Astrocyte of the spinal cord (primary cell): Measurements from ENCODE around the gene DFFB.

Experiments used
- DNase-seq: peaks from one replicate; pipeline ENCODE4 v3.0.0; 2011; ENCODE audit warnings: low read depth, low spot score
- H3K4me3 ChIP-seq: 2 replicates; pipeline ENCODE4 v1.5.1; 2011; ENCODE audit warnings: low read depth, mild to moderate bottlenecking, low read length, moderate library complexity
- CTCF ChIP-seq: IDR thresholded peaks from 2 replicates; pipeline ENCODE4 v1.5.1; 2012; ENCODE audit warnings: low read depth, mild to moderate bottlenecking, low read length, inconsistent platforms
- in situ Hi-C: cut with HindIII; loops from 2 replicates; pipeline ENCODE4 v1.10.0; 2017; ENCODE audit warnings: low sequenced_read_pairs

The DFFB gene

DNA sequence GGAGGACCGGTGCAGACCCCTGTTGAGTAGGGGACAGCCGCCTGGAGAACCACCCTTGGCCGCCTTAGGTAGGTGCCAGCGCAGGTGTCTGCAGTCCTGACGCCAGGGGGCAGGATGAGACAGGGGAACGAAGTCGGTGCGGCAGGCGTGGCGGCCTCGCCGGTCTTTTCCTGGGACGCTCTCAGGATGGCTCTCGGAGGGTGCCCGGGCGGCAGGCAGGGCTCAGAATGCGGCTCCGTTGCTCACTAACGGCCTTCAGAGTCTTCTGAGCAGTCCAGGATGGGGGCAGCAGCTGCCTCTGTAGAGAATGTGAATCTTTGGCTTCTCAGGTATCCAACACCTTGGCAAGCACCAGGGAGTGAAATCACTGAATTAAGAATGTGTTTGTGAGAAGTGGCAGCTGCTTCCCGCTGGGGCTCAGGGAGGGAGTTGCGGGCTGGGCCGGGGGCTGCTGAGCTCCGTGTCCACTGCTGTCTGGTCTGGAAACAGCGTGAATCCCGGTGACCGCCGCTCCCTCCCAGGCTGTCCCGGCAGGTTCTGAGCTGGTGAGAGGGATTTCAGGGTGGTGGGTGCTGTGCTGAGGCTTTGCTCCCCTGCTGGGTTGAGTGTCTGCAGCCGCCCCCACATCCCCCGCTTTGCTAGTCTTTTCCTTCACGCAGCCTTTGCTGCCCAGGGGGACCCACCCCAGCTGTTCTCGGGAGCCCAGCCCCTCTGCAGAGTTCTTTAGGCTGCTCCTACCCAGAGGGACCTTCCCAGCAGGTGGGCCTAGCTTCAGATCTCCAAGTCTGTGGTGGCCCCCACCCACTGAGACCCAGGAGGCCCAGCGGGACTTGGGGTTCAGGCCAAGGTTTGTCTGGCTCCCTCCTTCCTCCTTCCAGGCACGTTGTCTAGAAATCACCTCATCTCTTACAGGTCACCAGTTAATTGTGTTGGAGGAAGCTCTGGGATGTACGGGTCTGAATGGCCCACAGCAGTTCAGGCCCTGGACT is 53.9 kb downstream of the DFFB start:
- in situ Hi-C loops, result no loop called here
- DNase-seq, result peak; percentile 29
- no peak overlapping the region for H3K4me3 ChIP-seq
- peak; percentile 75 for TF ChIP-seq CTCF

GRCh38 chr1:3911981-3912808 is 54.9 kb downstream of the DFFB start:
- in situ Hi-C loops, result no loop called here
- H3K4me3 ChIP-seq, result no peak overlapping the region
- TF ChIP-seq CTCF, result no peak
- no peak for DNase-seq

- in situ Hi-C loops, result no loop called here
- H3K4me3 ChIP-seq, result no peak overlapping the region
- no peak for DNase-seq
- no peak for TF ChIP-seq CTCF
Measured at GRCh38 chr1:3912809-3913685, 55.8 kb downstream of the DFFB start.

DNA sequence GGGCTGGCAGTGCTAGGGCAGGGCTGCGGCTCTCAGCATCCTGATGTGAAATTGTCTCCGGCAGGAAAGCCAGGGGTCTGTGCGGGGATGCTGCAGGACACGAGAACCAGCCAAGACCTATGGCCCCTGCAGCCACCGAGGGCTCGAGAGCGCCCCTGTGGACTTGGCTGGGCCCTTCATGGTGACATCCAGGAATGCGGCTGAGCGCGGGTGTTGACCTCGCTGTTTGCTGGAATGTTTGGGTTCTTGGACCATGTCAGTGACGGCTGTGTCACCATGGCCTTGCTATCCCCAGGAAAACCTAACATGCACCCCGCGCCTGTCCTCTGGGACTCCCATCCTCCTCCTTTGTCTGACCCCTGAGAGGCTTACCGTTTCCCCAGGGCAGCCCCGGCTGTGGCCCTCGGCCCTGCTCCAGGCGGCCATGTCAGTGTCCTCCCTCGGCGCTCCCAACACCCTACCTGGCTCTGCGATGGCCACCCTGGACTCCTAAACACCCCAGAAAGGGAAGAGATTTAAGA is 57.1 kb downstream of the DFFB start:
- TF ChIP-seq CTCF, result no peak
- no peak for DNase-seq
- H3K4me3 ChIP-seq, result no peak overlapping the region
- in situ Hi-C loops, result no loop called here

GRCh38 chr1:3914911-3915310 is 57.6 kb downstream of the DFFB start:
- no peak for DNase-seq
- no peak overlapping the region for H3K4me3 ChIP-seq
- TF ChIP-seq CTCF, result no peak
- in situ Hi-C loops, result no loop called here

DNA sequence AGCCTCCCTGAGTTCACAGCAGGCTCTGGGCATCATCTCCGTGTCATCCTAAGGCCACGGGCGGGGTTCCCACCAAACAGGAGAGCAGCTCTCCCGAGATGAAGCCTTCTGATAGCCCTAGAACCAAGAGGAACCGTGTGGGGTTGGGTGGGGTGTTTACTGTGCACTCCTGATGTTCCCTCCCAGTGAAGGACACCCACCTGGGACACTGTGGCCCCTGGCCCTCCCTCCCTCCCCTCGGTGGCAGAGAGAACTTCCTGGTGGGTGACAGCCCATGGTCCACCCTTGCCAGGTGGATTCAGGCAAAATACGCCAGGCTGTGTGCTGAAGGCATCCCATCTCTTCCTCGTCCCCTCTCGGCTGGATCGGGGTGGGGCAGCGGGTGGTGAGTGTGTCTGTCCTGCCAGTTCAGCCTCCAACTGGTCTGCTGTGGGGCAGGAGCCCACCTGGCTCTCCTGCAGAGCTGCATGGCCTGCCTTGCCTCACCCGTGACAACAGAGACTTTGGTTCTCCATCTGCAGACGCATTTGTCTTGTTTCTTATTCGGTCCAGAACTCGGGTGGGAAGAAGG is 58.4 kb downstream of the DFFB start:
- in situ Hi-C loops, result no loop called here
- no peak overlapping the region for H3K4me3 ChIP-seq
- no peak for DNase-seq
- no peak for TF ChIP-seq CTCF
